GM19468 (cell line): ENCODE results near the gene DNAAF2.
"Not testable (repeated sequence)": the region's sequence is repeated elsewhere in the genome, so short reads cannot be mapped to it uniquely, and the experiment has no call there.

Source experiments
- ATAC-seq: cut with Tn5 transposase; IDR thresholded peaks from one replicate; pipeline ENCODE4 v1.9.1; 2021; ENCODE audit warnings: mild to moderate bottlenecking, moderate library complexity, moderate number of reproducible peaks; ENCODE audit not compliant: unreplicated experiment; ENCODE audit errors: extremely low read depth

The DNAAF2 gene, protein sequence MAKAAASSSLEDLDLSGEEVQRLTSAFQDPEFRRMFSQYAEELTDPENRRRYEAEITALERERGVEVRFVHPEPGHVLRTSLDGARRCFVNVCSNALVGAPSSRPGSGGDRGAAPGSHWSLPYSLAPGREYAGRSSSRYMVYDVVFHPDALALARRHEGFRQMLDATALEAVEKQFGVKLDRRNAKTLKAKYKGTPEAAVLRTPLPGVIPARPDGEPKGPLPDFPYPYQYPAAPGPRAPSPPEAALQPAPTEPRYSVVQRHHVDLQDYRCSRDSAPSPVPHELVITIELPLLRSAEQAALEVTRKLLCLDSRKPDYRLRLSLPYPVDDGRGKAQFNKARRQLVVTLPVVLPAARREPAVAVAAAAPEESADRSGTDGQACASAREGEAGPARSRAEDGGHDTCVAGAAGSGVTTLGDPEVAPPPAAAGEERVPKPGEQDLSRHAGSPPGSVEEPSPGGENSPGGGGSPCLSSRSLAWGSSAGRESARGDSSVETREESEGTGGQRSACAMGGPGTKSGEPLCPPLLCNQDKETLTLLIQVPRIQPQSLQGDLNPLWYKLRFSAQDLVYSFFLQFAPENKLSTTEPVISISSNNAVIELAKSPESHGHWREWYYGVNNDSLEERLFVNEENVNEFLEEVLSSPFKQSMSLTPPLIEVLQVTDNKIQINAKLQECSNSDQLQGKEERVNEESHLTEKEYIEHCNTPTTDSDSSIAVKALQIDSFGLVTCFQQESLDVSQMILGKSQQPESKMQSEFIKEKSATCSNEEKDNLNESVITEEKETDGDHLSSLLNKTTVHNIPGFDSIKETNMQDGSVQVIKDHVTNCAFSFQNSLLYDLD

DNA sequence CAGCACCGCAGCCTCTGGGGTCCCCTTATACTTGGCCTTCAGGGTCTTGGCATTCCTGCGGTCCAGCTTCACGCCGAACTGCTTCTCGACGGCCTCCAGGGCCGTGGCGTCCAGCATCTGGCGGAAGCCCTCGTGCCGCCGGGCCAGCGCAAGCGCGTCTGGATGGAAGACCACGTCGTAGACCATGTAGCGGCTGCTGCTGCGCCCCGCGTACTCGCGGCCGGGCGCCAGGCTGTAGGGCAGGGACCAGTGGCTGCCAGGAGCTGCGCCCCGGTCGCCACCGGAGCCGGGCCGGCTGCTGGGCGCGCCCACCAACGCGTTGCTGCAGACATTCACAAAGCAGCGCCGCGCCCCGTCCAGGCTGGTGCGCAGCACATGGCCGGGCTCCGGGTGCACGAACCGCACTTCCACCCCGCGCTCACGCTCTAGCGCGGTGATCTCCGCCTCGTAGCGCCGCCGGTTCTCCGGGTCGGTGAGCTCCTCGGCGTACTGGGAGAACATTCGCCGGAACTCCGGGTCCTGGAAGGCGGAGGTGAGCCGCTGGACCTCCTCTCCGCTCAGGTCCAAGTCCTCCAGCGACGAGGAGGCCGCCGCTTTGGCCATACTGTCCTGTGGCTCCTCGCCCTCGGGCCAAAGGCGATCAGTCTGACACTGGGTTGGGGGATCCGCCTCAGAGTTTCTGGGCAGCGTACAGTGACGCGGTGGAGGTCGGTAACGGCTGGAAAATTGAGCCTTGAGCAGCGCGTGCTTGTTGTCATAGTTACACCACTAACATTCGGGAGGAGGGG is at the start of gene DNAAF2:
Gene DNAAF2, minus strand, starts transcription at position 698 of the 788 bp plus-strand sequence. Its CDS starts 95 bp downstream, at position 603.
- ATAC-seq: peak; percentile 6

DNA sequence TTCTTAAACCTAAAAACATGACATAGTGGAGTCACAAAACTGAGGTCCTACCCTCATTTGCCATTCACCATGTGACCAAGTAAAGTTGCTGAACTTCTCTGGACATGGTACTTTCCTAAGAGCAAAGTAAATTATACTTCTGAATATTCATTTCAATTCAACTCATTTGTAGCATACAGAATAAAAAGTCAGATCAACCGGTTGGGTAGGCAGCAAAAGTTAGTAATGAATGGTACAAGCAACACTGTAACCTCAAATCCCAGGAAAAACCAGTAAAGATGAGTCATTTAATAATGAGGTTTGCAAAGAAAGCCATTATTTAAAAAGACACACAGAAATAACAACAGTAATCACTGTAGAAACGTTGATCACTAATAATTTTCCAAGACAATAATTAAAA is 44.2 kb upstream of the DNAAF2 start:
- no peak for ATAC-seq

DNA sequence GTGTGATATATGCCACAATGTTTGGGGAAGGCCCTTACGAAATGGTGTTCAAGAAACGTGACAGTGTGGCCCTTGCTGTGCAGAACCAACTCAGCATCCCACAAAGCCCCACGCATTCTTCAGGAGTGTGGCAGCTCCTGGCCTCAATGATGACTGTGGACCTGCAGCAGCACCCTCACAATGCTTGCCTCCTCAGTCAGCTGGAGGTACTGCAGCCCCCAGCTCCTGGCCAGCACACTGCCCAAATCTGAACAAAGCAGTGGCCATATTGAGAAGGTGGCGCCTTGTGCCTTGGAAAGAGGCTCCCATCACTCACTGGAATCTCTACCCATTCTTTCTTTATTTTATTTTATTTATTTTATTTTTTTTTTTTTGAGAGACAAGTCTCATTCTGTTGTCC is 42.6 kb upstream of the DNAAF2 start:
- ATAC-seq: no peak

DNA sequence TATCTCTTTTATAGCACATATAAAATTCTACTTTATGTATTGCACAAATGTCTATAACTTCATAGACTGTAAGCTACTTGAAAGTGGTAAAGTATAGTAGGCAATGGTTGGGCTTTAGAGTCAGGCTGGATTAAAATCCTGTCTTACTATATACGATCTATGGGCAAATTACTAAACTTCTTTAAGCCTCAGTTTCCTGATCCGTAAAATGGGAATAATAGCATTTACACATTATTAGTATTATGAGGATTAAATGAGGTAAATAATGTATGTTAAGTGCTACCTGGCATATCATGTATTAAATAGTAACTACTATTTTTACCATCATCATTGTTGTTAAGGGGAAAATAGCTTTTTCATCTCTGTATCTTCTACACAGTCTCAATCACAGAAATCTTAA is 38.5 kb upstream of the DNAAF2 start:
- no peak for ATAC-seq

DNA sequence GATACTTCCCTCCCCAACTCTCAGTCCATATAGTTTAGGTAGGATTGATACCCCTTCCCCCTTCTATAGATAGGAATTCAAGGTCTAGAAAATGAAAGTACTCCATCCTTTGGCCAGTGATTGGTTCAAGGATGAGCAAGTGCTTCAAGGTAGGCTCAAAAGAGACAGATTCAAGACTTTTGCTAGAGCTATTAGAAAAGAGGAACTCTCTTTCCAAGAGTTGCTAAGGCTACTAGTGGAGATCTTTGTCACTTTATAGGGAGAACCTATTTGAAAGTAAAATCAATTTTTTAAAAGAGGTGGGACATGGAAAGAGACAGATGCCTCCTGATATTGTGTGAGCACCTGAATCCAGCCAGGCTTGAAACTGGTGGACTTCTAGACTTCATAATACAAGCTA is 35.4 kb upstream of the DNAAF2 start:
- ATAC-seq: no peak

DNA sequence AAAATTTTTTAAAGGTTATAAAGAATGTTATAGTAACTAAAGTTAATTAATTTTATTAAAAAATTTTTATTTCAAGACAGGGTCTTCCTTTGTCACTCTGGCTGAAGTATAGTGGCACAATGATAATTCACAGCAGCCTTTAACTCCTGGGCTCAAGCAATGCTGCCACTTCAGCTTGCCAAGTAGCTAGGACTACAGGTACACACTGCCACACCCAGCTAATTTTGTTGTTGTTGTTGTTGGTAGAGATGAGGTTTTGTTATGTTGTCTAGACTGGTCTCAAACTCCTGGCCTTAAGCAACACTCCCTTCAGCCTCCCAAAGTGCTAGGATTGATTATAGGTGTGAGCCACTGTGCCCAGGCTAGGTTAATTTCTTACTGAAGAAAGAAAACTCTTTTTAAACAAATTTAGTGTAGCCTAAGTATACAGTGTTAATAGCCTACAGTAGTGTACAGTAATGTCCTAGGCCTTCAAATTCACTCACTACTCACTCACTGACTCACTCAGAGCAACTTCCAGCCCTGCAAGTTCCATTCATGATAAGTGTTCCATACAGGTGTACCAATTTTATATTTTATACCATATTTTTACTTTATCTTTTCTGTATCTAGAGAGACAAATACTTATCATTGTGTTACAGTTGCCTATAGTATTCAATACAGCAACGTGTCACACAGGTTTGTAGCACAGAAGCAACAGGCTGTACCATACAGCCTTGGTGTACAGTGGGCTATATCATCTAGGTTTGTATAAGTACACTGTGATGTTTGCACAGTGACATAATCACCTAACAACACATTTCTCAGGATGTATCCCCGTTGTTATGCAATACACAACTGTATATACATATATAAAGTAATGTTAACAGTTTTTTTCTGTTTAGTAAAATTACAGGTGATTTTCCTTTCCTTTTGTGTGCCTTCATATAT is 24.7 kb upstream of the DNAAF2 start:
- ATAC-seq: no peak

DNA sequence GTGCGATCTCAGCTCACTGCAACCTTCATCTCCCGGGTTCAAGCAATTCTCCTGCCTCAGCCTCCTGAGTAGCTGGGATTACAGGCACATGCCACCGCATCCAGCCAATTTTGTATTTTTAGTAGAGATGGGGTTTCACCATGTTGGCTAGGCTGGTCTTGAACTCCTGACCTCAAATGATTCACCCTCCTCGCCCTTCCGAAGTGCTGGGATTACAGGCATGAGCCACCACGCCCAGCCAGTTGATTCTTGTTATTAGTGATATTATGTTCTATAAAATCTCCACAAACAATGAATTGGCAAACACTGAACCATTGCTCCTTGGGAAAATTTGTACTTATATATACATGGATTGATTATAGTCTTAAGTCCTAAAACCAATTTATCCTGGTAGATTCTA is 22.5 kb upstream of the DNAAF2 start:
- ATAC-seq: not testable (repeated sequence)

DNA sequence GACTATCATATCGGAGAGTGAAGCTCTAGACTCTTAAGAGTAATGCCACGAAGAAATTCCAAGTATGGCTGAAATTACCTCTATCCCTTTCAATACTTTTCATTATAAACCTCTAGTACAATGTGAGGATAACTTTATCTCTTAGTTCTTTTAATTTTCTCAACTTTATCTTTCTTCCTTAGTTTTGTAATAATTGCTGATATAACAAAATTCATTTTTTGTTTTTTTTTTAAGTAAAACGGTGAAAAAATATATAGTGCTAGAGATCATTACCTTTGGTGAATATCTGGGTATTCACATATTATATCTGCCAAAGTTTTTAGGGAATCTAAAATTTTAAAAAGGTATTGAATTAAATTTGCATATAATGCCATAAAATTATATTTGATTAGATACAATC is 19.5 kb upstream of the DNAAF2 start:
- ATAC-seq: no peak

DNA sequence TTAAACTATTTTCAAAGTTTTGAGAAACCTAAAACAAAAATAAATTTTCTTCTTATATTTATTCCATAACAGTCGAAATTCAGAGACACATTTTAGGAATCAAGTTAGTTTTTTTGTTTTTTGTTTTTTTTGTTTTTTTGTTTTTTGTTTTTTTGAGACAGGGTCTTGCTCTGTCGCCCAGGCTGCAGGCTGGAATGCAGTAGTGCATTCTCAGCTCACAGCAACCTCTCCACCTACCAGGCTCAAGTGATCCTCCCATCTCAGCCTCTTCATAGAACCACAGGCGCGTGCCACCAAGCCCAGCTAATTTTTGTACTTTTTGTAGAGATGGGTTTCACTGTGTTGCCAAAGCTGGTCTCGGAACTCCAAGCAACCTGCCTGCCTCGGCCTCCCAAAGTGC is 18.5 kb upstream of the DNAAF2 start:
- no peak for ATAC-seq

DNA sequence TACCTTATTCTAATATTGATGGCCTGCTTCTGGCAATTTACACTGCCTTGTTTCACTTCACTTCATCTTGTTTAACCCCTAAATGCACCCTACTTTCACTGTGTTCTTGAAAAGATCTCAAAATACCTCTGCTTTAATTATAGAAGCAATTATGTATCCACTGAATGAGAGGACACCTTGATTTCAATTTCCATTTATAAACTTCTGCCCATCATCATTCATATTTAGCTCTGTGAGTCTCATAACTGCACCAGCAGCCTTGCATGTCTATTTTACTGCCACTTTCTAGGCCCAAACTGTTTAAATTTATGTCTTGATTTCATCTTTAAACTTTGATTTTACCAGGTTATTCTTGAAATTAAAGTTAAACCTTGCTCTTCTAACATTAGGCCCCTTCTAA is 7.1 kb upstream of the DNAAF2 start:
- no peak for ATAC-seq

DNA sequence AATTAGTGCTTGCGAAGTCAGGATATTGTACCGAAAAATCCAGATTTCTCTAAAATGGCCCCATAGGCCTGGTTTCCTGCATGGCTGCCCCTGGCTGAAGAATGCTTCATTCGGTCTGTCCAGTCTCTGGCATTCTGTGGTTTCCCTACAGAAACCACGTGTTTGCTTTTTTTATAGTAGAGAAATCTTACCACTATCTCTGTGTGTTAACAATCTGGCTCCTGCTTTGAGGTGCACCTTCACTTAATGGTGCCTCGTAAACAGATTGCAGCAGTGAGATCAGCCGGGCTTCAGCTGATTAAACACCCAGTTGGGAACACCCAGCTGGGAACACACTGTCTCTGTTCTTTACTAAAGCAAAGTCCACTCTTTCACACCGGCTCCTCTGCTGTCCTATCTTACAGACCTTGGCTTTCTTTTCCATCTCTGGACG is 6.7 kb upstream of the DNAAF2 start:
- no peak for ATAC-seq

DNA sequence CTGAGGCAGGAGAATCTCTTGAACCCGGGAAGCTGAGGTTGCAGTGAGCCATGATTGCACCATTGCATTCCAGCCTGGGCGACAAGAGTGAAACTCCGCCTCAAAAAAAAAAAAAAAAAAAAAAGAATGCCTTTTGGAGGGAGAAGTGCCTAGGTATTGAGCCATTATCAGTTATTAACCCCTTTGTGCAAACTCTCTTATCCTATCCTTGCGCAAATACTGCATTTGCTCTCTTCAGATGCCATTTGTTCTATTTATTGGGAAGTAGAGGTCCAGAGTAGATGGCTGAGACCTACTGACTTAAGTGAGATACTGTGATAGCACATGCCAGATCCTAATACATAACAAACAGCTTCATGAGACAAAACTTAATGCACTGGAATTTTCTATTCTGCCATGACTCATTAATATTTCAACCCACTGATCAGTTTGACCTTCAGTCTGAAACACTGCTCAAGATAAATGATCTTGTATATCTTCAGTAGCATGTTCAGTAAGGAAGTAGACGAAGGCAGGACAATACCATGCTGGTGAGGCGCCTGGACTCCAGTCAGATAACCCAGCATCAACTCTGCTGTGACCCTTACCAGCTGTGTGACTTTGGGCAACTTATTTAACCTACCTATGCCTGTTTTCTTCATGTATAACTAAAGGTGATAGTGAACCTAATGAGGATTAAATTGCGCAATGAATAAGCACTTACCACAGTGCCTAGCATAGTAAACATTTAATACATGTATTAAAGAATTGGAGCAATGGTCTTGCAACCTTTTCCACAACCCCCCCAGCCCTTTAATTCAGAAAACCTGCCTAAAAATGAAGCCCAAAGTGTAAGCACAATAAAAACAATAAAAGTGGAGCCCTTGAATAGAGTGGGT is 5.7 kb upstream of the DNAAF2 start:
- no peak for ATAC-seq

DNA sequence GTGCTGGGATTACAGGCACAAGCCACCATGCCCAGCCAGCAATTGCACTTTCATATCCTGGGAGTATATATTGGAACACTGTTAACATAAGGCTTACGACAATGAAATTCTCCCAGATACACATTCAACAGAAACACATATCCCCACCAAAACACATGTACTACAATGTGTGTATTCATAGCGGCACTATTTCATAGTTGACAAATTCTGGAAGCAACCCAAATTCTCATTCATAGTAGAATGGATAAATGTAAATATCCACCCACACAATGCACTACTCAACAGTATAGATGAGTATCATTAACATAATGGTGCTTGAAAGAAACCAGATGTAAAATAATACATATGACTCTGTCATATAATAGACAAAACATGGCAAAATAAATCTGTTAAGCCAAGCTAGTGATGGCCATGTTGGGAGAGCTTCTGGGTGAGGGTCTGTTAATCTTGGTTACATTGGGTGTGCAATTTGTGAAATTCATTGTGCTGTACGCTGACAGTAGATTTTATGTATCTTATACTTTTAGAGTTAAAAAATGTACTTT is 2.6 kb upstream of the DNAAF2 start:
- ATAC-seq: no peak

DNA sequence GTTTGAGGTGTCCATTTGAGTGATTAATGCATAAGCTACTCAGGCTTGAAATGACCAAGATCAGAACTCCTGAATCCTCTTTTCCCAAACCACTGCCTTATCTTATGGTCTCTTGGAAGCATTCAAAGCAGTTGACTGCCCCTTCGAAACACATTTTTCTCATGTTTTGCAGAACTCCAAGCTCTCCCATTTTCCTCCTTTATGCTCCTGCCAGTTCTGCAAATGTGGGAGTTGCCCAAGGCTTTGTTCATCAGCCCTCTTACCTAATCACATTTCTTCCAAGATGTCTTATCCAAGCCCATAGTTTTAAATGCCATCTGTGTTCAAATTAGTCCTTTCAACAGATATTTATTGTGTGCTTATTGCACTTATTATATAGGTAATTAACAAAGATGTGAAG is 1.8 kb upstream of the DNAAF2 start:
- no peak for ATAC-seq

DNA sequence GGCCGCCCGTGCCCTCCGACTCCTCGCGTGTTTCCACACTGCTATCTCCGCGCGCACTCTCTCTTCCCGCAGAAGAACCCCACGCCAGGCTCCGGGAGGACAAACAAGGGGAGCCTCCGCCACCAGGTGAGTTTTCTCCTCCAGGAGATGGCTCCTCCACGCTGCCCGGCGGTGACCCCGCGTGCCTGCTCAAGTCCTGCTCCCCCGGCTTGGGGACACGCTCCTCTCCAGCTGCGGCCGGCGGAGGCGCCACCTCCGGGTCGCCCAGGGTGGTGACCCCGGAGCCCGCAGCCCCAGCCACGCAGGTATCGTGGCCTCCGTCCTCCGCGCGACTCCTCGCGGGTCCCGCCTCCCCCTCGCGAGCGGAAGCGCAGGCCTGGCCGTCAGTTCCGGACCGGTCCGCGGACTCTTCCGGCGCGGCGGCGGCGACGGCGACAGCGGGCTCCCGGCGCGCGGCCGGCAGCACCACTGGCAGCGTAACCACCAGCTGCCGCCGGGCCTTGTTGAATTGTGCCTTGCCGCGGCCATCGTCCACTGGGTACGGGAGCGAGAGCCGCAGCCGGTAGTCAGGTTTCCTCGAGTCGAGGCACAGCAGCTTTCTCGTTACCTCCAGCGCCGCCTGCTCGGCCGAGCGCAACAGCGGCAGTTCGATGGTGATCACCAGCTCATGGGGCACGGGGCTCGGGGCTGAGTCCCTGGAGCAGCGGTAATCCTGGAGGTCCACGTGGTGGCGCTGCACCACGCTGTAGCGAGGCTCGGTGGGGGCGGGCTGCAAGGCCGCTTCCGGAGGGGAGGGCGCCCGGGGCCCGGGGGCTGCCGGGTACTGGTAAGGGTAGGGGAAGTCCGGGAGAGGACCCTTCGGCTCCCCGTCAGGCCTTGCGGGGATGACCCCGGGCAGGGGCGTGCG is 1.2 kb downstream of the DNAAF2 start:
- peak; percentile 71 for ATAC-seq

DNA sequence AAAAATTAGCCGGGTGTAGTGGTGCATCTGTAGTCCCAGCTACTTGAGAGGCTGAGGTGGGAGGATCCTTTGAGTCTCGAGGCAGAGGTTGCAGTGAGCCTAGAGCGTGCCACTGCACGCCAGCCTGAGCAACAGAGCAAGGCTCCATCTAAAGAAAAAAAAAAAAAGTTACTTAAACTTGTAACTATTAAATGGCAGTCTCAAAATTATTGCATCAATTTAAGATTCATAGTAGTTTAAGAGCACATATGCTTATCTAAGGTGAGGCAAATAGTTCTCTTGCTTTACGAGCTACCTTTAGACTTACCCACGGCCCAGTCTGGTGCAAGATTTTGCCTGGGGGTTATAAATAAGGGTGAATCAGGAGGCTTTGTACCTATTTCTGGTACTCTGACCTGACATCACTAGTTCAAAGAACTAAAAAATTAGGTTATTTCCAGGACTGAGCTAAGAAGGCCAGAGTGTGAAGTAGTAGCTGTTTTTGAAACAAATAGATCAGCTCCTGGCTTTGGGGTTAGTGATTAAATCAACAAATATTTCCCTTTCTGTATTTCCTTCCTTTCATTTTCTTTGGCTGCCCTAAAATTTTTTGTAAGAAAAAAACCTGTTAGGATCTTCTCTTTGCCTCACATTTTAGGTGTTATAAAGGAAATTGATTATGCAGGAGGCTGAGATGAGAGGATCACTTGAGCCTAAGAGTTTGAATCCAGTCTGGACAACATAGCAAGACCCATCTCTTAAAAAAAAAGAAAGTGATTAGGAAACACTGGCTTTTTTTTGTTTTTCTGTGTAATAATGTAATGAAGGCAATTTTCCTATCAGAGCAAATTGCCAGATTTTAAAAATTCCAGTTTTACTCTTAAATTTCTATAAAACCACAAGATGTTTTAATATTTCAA is 10.9 kb downstream of the DNAAF2 start:
- ATAC-seq: no peak
